Left hindlimb (tissue), 1 donor: ENCODE results near the gene LSM14A.
"Not testable (repeated sequence)": the region's sequence is repeated elsewhere in the genome, so short reads cannot be mapped to it uniquely, and the experiment has no call there.

Experiments used
- DNase-seq: peaks from one replicate; pipeline ENCODE4 v3.0.0-alpha.2; 2018

Gene LSM14A

DNA sequence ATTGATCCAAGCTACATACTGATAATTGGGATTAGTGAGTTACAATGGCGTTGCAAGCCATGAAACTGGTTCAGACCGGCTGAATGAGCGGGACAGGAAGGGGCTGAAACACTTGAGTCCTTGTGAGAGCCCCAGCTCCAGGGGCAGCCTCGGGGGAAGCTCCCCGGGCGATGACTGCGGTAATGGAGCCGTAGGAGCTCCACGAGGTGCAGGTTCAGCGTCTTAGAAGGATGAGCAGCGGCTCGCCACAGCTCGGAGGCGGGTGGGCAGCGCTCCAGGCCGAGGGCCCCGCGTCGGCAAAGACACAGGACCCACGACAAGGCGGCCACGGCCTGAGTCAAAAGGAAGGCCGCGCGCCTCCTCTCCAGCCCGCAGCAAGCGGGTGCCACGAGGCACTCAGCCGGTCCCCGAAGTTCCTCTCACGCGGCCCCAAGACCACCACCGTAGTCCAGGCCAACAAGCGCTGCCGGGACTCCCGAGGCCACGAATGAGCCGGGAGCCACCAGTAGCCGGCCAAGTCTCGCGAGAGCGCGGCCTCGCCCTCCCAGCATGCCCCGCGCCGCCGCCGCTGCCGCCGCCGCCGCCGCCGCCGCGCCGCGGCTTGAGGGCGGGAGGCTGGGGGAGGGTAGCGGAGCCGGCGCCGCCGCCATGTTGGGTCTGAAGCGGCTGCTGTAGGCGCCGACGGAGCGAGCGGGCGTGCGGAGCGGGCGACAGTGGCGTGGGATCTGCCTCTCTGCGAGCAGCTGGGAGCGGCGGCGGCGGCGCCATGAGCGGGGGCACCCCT lies at the start of gene LSM14A:
LSM14A (plus strand) TSS at position 628 of the 784 bp plus-strand sequence; CDS start at position 767, 139 bp downstream.
- peak; percentile 94 for DNase-seq

DNA sequence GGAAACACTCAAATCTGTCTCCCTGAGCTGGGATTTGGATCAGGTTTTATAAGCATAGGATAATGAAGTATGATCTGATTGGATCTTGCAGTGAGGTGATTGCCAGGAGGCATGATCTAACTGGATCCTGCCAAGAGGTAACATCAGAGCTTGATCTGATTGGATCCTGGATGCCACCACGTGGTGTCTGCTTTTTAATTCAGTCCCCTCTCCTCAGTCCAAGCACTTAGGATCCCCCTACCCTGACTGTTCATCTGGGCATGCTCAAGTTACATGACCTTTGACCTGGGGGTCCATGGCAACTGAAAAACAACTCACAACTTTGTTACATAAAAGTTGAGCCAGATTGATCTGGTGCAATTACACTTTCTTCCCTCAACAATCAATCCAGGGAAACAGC lies 47.5 kb upstream of the LSM14A start:
- DNase-seq: no peak

DNA sequence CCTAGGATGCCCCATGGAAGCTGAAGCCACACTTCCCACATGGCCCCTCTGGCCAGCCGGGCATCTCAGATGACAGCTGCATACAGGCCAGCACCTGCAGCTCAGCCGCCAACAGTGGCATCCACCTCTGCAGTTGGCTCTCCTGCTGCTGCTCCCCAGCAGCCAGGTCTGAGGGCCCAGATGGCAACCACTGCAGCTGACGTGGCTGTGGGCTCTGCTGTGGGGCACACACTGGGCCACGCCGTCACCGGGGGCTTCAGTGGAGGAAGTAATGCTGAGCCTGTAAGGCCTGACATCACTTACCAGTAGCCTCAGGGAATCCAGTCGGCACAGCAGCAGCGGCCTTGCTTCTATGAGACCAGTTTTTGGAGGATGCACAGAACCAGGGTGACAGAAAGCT lies 45.3 kb upstream of the LSM14A start:
- no peak for DNase-seq

DNA sequence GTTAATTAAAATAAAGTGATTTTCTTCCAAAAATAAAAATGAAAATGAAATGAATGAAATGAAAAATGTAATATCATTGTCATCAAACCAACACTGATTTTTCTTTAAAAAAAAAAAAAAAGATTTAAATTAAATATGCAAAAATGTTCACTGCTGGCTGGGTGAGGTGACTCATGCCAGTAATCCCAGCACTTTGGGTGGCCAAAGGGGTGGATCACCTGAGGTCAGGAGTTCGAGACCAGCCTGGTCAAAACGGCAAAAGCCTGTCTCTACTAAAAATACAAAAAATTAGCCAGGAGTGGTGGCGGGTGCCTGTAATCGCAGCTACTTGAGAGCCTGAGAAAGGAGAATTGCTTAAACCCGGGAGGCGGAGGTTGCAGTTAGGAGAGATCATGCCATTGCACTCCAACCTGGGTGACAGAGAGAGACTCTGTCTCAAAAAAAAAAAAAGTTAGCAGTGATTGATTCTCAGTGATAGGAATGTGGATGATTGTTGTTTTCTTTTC lies 44.6 kb upstream of the LSM14A start:
- no peak for DNase-seq

DNA sequence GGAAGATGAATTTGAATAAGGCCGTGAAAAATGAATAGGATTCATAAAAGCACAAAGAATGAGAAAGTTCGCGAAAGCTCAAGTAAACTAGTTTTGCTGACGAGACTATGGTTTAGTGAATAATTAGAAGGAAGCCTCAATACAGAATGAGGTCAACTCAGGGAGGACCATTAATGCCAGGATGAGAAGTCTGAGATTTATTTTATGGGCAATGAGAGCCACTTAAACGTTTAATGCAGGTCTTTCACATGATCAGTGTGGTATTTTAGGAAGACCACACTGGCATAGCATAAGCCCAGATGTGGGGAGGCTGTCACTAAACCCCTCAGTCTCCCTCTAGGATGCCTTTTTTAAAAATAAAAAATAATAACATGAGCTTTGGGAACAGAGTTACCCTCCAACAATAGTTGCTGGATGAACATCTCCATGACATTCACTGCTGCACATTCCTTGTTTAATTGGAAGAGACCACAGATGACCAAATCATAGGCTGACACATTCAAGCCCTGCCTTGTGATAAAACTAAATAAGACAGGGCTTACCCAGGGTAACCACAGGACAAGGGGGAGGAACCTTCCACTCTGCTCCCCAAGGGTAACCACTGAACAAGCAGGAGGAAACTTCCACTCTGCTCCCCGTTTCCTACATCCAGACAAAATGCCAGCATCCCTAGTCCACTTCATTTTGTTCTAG lies 43.6 kb upstream of the LSM14A start:
- no peak for DNase-seq

DNA sequence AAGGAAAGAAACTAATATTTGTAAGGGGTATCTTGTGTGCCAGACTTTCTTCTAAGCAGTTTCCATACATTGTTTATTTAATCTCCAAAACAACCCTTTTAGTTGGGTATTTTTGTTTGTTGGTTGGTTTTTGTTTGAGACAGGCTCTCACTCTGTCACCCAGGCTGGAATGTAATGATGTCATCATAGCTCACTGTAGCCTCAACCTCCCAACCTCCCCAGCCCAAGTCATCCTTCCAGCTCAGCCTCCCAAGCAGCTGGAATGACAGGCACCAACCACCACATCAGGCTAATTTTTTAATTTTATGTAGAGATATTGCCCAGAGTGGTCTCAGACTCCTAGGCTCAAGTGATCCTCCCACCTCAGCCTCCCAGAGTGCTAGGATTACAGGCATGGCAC lies 41.2 kb upstream of the LSM14A start:
- DNase-seq: no peak

DNA sequence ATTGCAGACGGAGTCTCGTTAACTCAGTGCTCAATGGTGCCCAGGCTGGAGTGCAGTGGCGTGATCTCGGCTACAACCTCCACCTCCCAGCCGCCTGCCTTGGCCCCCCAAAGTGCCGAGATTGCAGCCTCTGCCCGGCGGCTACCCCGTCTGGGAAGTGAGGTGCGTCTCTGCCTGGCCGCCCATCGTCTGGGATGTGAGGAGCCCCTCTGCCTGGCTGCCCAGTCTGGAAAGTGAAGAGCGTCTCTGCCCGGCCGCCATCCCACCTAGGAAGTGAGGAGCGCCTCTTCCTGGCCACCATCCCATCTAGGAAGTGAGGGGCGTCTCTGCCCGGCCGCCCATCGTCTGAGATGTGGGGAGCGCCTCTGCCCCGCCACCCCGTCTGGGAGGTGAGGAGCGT lies 40.2 kb upstream of the LSM14A start:
- not testable (repeated sequence) for DNase-seq

DNA sequence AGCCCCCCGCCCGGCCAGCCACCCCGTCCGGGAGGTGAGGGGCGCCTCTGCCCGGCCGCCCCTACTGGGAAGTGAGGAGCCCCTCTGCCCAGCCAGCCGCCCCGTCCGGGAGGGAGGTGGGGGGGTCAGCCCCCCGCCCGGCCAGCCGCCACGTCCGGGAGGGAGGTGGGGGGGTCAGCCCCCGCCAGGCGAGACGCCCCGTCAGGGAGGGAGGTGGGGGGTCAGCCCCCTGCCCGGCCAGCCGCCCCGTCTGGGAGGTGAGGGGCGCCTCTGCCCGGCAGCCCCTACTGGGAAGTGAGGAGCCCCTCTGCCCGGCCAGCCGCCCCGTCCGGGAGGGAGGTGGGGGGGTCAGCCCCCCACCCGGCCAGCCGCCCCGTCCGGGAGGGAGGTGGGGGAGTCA lies 39.6 kb upstream of the LSM14A start:
- not testable (repeated sequence) for DNase-seq

DNA sequence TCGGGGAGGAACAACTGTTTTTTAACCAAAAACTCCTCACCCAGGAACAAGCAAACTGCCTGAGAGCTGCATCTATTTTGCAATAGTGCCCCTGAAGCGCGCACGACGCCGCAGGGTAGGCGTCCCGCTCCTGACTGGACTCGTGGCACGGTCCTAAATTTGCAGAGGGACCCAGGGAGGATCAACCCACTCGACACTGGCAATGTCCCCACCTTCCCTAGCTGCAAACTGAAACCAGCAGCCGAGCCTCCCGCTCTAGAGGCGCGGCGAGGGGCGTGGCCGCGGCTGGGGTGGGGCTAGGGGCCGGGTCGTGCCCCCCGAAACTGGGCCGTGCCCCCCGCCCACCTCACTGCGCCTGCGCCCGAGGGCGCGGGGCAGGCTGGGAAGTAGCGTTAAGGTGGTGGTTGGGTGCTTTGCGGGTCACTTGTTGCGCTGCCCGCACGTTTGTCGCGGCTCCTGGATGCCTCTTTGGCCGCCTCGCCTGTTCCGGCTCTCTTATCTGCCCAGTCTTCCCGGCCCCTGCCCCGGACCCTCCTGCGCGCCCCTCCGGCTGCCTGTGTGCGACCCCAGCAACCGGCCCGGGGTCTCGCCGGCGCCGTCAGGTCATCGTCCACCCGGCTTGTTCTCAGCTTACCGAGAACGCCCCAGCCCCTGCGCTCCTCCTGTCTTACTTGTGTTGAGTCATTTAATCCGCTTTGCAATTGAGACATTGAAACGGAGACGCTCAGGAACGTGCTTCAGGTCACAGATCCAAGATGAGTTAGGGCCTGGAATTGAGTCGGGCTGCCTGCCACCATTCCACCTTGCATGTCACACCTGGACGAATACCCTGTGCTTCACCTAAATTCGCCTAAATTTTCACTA lies 37.9 kb upstream of the LSM14A start:
- DNase-seq: peak; percentile 91

DNA sequence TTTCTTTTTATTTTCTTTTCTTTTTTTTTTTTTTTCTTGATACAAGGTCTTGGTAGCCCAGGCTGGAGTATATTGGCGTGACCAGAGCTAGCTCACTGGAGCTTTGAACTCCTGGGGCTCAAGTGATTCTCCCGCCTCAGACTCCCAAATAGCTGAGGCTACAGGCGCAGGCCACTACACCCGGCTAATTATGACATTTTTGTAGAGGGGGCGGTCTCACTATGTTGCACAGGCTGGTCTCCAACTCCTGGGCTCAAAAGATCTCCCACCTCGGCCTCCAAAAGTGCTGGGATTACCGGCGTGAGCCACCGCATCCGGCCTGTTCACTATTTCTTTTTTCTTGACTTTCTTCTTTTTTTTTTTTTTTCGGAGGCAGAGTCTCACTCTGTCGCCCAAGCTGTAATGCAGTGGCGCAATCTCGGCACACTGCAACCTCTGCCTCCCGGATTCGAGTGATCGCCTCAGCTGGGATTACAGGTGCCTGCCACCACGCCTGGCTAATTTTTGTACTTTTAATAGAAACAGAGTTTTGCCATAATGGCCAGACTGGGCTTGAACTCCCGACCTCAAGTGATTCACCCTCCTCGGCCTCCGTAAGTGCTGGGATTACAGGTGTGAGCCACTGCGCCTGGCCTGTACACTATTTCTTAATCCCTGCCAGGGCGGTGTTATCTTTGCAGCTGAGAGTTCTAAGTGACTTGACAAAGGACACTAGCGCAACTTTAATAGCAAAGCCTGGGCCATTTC lies 37.1 kb upstream of the LSM14A start:
- DNase-seq: no peak

DNA sequence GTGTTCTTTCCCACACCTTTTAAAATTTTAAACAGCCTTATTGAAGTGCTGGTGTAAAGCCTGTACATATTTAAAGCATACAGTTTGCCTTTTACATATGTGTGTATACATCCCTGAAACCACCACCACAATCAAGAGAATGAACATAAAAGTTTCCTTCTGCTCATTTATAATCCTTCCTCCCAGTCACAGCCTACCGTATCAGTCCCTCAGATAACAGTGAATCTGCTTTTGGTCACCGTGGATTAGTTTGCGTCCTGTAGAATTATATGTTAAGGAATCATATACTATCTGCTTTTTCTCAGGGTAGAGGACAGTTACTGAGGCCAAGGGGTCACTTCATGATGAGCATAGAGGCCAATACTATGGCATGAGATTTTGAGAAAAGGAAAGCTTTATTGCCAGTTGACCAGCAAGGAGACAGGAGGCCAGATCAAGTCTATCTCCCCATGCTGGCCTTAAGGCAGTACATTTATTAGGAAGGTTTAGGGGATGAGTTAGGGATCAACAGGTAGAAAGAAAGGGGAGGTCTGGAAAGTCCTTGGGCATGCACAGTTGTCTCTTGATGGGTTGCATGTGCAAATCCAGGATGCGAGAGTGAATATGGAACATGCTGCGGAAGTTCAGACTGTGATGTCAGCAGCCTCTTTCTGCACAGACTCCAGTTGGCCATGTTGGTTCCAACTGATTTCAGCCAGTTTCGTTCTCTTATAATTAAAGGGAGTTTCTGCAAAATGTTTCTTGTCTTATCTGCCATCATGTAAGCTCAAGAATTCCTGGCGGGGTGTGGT lies 36.3 kb upstream of the LSM14A start:
- no peak for DNase-seq

DNA sequence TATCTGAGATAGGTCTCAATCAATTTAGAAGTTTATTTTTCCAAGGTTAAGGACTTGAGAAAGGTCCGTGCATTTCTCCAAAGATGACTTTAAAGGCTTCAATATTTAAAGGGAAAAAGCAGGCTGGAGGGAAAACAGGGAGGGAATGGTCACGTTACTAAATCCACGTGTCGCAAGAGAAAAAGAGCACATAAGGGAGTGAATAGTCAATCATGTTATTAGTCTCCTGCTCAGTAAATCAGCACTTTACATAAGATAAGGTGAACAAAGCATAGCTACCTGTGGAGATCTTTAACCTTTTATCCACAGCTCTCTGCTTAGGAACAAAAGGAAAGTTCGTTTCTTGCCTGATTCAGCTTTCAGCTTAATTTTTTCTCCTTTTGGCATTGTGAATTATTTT lies 31.3 kb upstream of the LSM14A start:
- no peak for DNase-seq

DNA sequence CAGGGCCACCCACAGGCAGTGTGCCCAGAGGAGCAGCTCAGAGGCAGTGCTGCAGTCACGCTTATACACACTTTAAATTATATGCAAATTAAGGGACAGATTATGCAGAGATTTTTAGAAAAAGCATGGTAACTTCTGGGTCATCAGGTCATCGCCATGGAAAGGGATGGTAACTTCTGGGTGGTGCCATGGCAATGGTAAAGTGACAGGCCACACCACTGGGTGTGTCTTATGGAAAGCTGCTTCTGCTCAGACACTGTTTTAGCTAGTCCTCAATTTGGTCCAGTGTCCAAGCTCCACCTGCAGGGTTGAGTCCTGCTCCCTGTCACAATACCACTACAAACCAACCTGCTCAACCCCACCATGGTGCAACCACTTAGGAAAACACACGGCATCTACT lies 29.9 kb upstream of the LSM14A start:
- DNase-seq: no peak

DNA sequence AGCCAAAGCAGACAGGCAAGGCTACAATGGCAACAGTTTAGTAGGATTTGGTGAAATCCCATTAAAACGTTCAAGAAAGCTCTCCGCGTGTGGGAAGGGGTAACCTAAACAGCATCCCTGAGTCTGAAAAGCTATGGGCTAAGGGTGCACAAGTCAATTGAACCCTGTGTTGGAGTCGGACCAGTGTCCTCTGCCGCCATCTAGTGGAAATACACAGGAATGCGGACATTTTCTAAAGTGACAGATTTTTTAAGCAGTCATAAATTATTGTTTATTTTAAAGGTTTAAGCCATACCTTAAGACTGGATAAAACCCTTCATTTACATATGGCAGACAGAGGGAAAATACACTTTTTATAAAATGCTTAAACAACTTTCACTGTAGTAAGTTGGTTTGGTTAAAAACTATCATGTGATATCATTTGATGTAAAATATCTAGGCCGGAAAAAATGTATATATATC lies 26.5 kb upstream of the LSM14A start:
- peak; percentile 42 for DNase-seq

DNA sequence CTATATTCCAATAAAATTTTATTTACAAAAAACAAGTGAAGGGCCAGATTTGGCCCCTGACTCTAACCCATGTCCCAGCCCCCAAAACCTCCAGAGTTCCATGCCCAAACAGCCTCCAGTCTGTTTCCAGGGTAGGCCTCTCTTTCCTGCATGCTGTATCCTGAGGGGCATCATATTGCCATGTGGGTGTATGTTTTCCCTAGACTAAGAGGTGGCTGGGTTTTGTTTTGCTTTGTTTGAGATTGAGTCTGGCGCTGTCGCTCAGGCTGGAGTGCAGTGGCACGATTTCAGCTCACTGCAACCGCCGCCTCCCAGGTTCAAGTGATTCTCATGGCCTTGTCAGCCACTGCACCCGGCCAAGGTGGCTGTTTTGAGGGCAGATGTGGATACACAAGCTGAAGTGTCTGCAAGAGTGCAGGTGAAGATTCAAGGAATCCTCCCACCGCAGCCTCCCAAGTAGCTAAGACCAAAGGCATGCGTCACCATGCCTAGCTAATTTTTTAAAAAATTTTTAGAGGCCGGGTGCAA lies 23.6 kb upstream of the LSM14A start:
- DNase-seq: no peak

DNA sequence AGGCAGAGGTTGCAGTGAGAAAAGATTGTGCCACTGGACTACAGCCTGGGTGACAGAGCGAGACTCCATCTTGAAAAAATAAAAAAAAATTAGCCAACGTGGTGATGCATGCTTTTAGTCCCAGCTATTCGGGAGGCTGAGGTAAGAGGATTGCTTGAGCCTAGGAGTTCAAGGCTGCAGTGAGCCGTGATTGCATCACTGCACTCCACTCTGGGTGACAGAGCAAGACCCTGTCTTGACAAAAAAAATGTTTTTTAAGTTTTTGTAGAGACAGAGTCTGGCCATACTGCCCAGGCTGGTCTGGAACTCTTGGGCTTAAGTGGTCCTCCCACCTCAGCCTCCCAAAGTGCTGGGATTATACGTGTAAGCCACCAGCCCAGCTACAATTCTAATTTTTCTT lies 22.4 kb upstream of the LSM14A start:
- no peak for DNase-seq

DNA sequence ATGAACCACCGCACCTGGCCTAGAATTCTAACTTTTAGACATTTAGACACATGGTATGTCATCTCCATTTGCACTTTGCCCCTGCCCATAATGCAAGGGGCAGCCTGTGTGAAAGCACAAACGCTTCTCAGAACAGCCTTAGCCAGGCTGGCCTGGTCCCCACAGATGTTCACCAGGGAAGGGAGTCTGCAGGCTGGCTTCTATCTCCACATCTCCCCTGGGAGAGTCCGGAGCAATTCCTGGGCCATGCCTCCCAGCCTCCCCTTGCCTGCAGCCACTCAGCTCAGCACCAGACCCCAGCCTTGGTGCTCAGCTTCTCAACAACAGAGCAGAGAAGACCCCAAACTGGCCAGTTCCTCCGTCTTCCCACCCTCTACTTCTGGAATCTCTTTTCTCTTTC lies 21.7 kb upstream of the LSM14A start:
- no peak for DNase-seq

DNA sequence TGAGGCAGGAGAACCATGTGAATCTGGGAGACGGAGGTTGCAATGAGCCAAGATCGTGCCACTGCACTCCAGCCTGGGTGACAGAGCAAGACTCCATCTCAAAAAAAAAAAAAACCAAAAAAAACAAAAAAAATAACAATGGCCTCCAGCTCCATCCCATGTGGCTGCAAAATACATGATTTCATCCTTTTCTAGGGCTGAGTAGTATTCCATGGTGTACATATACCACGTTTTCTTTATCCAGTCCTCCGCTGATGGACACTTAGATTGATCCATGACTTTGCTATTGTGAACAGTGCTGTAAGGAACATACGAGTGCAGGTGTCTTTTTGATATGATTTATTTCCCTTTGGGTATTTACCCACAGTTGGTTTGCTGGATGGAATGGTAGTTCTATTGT lies 20.9 kb upstream of the LSM14A start:
- DNase-seq: no peak

DNA sequence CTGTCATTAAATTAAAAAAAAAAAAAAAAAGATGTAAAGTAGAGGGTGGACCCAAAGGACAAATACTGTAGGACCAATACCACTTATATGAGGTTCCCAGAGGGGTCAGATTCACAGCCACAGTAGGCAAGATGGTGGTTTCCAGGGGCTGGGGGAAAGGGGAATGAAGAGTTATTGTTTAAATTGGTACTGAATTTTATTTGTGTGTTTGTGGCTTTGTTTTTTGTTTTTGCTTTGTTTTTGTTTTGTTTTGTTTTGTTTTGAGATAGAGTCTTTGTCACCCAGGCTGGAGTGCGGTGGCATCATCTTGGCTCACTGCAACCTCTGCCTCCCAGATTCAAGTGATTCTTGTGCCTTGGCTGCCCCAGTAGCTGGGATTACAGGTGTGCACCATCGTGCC lies 17.9 kb upstream of the LSM14A start:
- DNase-seq: no peak

DNA sequence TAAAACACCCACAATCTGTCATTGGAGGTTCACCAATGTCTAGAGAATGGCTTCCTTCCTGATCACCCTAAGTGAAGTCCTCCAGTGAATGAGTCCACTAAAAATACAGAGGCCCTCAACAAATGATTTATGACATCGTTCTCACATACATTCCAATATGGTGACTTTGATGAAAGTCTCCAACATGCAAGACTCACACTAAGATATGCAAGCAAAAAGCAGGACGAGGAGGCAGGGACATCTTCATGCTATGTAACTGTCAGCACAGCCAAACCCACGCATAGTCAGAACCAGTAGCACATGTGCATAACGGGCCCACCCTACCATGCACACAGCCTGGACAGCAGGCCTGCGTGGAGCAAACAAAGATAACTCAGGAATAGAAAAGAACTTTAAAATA lies 16.6 kb upstream of the LSM14A start:
- DNase-seq: no peak

DNA sequence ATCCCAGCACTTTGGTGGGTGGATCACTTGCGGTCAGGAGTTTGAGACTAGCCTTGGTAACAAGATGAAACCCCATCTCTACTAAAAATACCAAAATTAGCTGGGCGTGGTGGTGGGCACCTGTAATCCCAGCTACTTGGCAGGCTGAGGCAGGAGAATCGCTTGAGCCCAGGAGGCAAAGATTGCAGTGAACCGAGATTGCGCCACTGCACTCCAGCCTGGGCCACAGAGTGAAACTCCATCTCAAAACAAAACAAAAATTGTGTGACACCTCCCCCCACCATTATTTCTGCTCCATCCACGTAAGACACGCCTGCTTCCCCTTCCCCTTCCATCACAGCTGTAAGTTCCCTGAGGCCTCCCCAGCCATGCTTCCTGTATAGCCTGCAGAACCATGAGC lies 13.3 kb upstream of the LSM14A start:
- DNase-seq: not testable (repeated sequence)
